Colonic mucosa (tissue), 4 donors: Measurements from ENCODE around the gene CXADR. TPM values are rescaled to one million over a fixed set of nuclear protein-coding genes. Genes with fewer than 3 reads are reported as not detected.

Source experiments
- DNase-seq: peaks from one replicate; pipeline ENCODE4 v3.0.0-alpha.2; 2020
- H3K27ac ChIP-seq: fragments of 200-600 bp; one replicate; pipeline ENCODE4 v1.8.0; 2021
- H3K27me3 ChIP-seq: fragments of 200-600 bp; one replicate; pipeline ENCODE4 v1.8.0; 2021
- H3K36me3 ChIP-seq: fragments of 200-600 bp; one replicate; pipeline ENCODE4 v1.8.0; 2021
- H3K4me1 ChIP-seq: fragments of 200-600 bp; one replicate; pipeline ENCODE4 v1.8.0; 2021; ENCODE audit warnings: mild to moderate bottlenecking
- H3K4me3 ChIP-seq: fragments of 200-600 bp; one replicate; pipeline ENCODE4 v1.8.0; 2021
- H3K9ac ChIP-seq, 2 donors: one replicate each; pipeline ENCODE4 v1.7.0; 2013; ENCODE audit warnings: control low read depth in 2 of 2, low read depth in 2 of 2, low read length in 2 of 2
- H3K9me3 ChIP-seq: fragments of 200-600 bp; one replicate; pipeline ENCODE4 v1.8.0; 2021
- CTCF ChIP-seq: fragments of 200-600 bp; IDR thresholded peaks from one replicate; pipeline ENCODE4 v1.8.0; 2022; ENCODE audit warnings: antibody characterized with exemption, mild to moderate bottlenecking
- intact Hi-C: fragments of 100-400 bp; cut with DNase I; formaldehyde crosslinking; loops from one replicate; pipeline ENCODE4 v1.14.1; 2022
- total RNA-seq, 2 donors: library from RNA; stranded (reverse); fragmentation: NEBNext Ultra II Directional in 1 of 2; extraction: Animal tissue kit (Norgen Biotek cat#: 25700) in 1 of 2; gene quantifications; one replicate each; pipeline ENCODE4 v1.2.1, GENCODE V29; 2021
- donor health status: healthy.
- donor health status: DM: no; HTN: no; CAD: no.
- donor health status: DM: no; HTN: no; CAD: no.

CXADR gene
- total RNA-seq, 2 donors from 2014 or later = 41.4 to 93.9 TPM

- intact Hi-C loops = loop anchor here (10.0 kb wide), 1 partner anchor 207 kb away; the partner anchor contains the start of gene C21orf91
- TF ChIP-seq CTCF = no peak
- Histone ChIP-seq H3K27me3 (no peaks in the 10 kb centered on the region), H3K9ac (no peak overlapping the region), H3K4me1 (peaks cover 5% of the 10 kb centered on the region), H3K36me3 (no peaks in the 10 kb centered on the region), H3K4me3 (no peak overlapping the region), H3K9me3 (no peaks in the 10 kb centered on the region), H3K27ac (peak overlapping the region; percentile 4)
- DNase-seq = peak; percentile 25
Measured at GRCh38 chr21:17607684-17608083, 94.8 kb downstream of the CXADR start.

- no peak for DNase-seq
- Histone ChIP-seq H3K9me3 (no peaks in the 10 kb centered on the region), H3K27me3 (no peaks in the 10 kb centered on the region), H3K36me3 (no peaks in the 10 kb centered on the region), H3K4me1 (peaks cover 5% of the 10 kb centered on the region), H3K27ac (no peak overlapping the region), H3K9ac (no peak overlapping the region), H3K4me3 (no peak overlapping the region)
- no peak for TF ChIP-seq CTCF
- intact Hi-C loops = loop anchor here (10.0 kb wide), 1 partner anchor 205 kb away; the partner anchor contains the start of gene C21orf91
Measured at GRCh38 chr21:17609681-17610080, 96.8 kb downstream of the CXADR start.

- H3K4me1 ChIP-seq = peaks cover 5% of the 10 kb centered on the region
- DNase-seq = peak; percentile 42
- no peaks in the 10 kb centered on the region for H3K27me3 ChIP-seq
- H3K27ac ChIP-seq = peak overlapping the region; percentile 78
- intact Hi-C loops = no loop called here
- no peaks in the 10 kb centered on the region for H3K36me3 ChIP-seq
- H3K9ac ChIP-seq = peak overlapping the region; percentile 53 to 95
- TF ChIP-seq CTCF = no peak
- no peaks in the 10 kb centered on the region for H3K9me3 ChIP-seq
- peak overlapping the region; percentile 65 for H3K4me3 ChIP-seq
Measured at GRCh38 chr21:17610911-17611310, 98.1 kb downstream of the CXADR start.

- Histone ChIP-seq H3K36me3 (no peaks in the 10 kb centered on the region), H3K9ac (peak overlapping the region; percentile 89 to 95), H3K4me1 (peaks cover 5% of the 10 kb centered on the region), H3K9me3 (no peaks in the 10 kb centered on the region), H3K27me3 (no peaks in the 10 kb centered on the region), H3K27ac (peak overlapping the region; percentile 78), H3K4me3 (peak overlapping the region; percentile 65)
- intact Hi-C loops = no loop called here
- no peak for TF ChIP-seq CTCF
- peak; percentile 89 for DNase-seq
Measured at GRCh38 chr21:17611414-17612022, 98.7 kb downstream of the CXADR start.

GRCh38 chr21:17612023-17612564 lies 99.3 kb downstream of the CXADR start:
- no peaks in the 10 kb centered on the region for H3K36me3 ChIP-seq
- H3K9me3 ChIP-seq = no peaks in the 10 kb centered on the region
- H3K4me3 ChIP-seq = peak overlapping the region; percentile 65
- no peak for TF ChIP-seq CTCF
- peaks cover 5% of the 10 kb centered on the region for H3K4me1 ChIP-seq
- peak overlapping the region; percentile 89 to 95 for H3K9ac ChIP-seq
- peak overlapping the region; percentile 78 for H3K27ac ChIP-seq
- H3K27me3 ChIP-seq = no peaks in the 10 kb centered on the region
- DNase-seq = peak; percentile 53
- intact Hi-C loops = no loop called here
